ENCODE measurements around the gene KHK.

DNA sequence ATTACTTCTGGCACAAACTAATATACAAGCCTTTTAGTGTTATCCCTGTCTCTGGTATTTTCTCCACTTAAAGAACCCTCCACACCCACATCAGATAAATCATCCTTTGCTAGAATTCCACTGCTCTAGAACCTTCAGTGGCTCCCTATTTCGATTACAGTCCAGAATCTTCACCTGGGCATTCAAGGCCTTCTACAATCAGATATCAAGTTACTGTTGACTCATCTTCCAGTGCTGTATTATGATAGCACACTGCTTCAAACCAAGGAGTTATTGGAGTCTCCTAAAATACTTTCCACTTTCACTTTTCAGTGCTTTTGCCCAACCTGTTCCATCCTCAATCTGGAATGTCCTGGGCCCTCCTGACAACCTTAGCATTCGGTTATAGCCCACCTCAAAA, 28.9 kb downstream of the KHK start:
- TF ChIP-seq EZH2 (IDR thresholded peaks at IDR 0.05) (no peak), POLR2AphosphoS5 (IDR thresholded peaks at IDR 0.05; ENCODE audit: borderline replicate concordance, low read depth, low read length) (no peak), FOXP2 (optimal IDR thresholded peaks at IDR 0.05; ENCODE audit: control extremely low read depth, extremely low read length, insufficient read depth) (no peak)
